ENCODE results near the gene SAMD4B.

- TF ChIP-seq CTCF (conservative IDR thresholded peaks at IDR 0.05; ENCODE audit: low read length): no peak
- TF ChIP-seq EZH2phosphoT487 (IDR thresholded peaks at IDR 0.05; ENCODE audit: borderline replicate concordance, low read depth, low read length): no peak
Observed at GRCh38 chr19:39317476-39317875, 24.7 kb upstream of the SAMD4B start.
